ENCODE measurements around the gene KLK11.

DNA sequence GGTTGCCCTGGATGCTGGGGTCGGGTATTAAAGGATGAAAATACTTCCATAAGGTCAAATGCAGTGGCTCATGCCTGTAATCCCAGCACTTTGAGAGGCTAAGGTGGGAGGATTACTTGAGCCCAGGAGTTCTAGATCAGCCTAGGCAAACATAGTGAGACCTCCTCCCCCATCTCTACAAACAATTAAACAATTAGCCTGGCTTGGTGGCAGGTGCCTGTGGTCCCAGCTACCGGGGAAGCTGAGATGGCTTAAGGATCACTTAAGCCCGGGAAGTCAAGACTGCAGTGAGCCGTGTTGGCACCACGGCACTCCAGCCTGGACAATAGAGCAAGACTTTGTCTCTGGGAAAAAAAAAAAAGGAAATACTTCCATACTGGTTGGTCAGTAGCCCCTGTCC, 1.5 kb downstream of the KLK11 start:
- TF ChIP-seq YY1 (IDR thresholded peaks at IDR 0.05; ENCODE audit: insufficient read depth, insufficient read length) (no peak), SUZ12 (IDR thresholded peaks at IDR 0.05; ENCODE audit: extremely low read depth, insufficient read depth, insufficient read length) (no peak), ZNF274 (IDR thresholded peaks at IDR 0.05; ENCODE audit: low read depth, low read length) (no peak)
